ENCODE results near the gene ADM5. TPM values are rescaled to one million over a fixed set of nuclear protein-coding genes. Genes with fewer than 3 reads are reported as not detected.

The ADM5 gene
- total and polyA plus RNA-seq, 10 of the 15 experiments (the other 5 are each of a cell fraction or from before 2014, with no cell fraction given): 0.05 to 6.0 (median 1.2) TPM; not detected in 1

GRCh38 chr19:49677901-49678674, 11.3 kb upstream of the ADM5 start:
- H3K79me2 ChIP-seq (ENCODE audit: control insufficient read depth, insufficient read depth, low read length): peaks cover 47% of the 10 kb centered on the region
- H3K36me3 ChIP-seq (ENCODE audit: control insufficient read depth in 2 of 2, insufficient read depth in 2 of 2, low read length in 1 of 2): peaks cover 9% of the 10 kb centered on the region in 2 experiments
- peak overlapping the region; percentile 100 for H3K4me3 ChIP-seq
- SMC1A ChIA-PET (ENCODE audit: uncharacterized antibody, unreplicated experiment): interaction anchor here (0.9 to 2.7 kb wide), 9 partner anchors 13 to 207 kb away, joined by 3 to 11 read pairs (median 3); partner anchors contain the start of genes BCL2L12, FLT3LG, IRF3 and NOSIP
- peak overlapping the region; percentile 98 for H3K27ac ChIP-seq (ENCODE audit: control insufficient read depth, insufficient read depth)
- WGBS (ENCODE audit: insufficient coverage, insufficient replicate concordance, low lambda C conversion rate, missing lambda C conversion rate): 2% methylated on average over 21 of the region's 21 CpGs
- CTCF ChIA-PET: interaction anchor here (0.7 to 10.5 kb wide), 11 partner anchors 12 to 205 kb away, joined by 3 to 130 read pairs (median 9); partner anchors contain the start of genes BCL2L12, FLT3LG, IRF3 and NOSIP
- H3K9me3 ChIP-seq (replicated peaks; ENCODE audit: control insufficient read depth, insufficient read depth, low read length): no peaks in the 10 kb centered on the region
- POLR2A ChIA-PET: interaction anchor here (0.6 to 11.2 kb wide), 8 partner anchors 12 to 236 kb away, joined by 3 to 200 read pairs (median 8); partner anchors contain the start of genes AP2A1, BCL2L12, IRF3 and NOSIP
- peaks cover 32% of the 10 kb centered on the region for H3K4me1 ChIP-seq (ENCODE audit: control insufficient read depth, insufficient read depth, low read length)
- BruUV-seq (replicated peaks): TSS peak; percentile 65
- peak overlapping the region; percentile 98 for H3K9ac ChIP-seq (ENCODE audit: control insufficient read depth, insufficient read depth, low read length)
- H2AFZ ChIP-seq (ENCODE audit: control insufficient read depth, low read depth, low read length): no peak overlapping the region
- DNase-seq (ENCODE audit: low read depth, low spot score) (no peak), ATAC-seq (peak; percentile 23), FAIRE-seq (peak; percentile 77)
- peak overlapping the region; percentile 84 for H3K4me2 ChIP-seq (ENCODE audit: control insufficient read depth, insufficient read depth)
- in situ Hi-C loops (cut with MboI): no loop called here
- peaks cover 16% of the 10 kb centered on the region for H4K20me1 ChIP-seq (ENCODE audit: control insufficient read depth, insufficient read depth)
- RAD21 ChIA-PET (ENCODE audit: unreplicated experiment): interaction anchor here (0.5 to 8.6 kb wide), 10 partner anchors 13 to 233 kb away, joined by 3 to 131 read pairs (median 4); partner anchors contain the start of genes AP2A1, BCL2L12, IRF3 and RRAS
- intact Hi-C loops (cut with micrococcal nuclease; ENCODE audit: unreplicated experiment): loop anchor here (2.0 to 5.0 kb wide), 3 partner anchors 85 to 189 kb away; partner anchors contain the start of genes PNKP and RPS11
- H3K27me3 ChIP-seq (replicated peaks in 1 of 2; ENCODE audit: control insufficient read depth in 2 of 2, insufficient read depth in 2 of 2, low read length in 1 of 2): no peaks in the 10 kb centered on the region
- peak; percentile 48 for TF ChIP-seq TAF1 (IDR thresholded peaks at IDR 0.05; ENCODE audit: borderline replicate concordance, low read depth, low read length)
- TF ChIP-seq, protein P1, sequence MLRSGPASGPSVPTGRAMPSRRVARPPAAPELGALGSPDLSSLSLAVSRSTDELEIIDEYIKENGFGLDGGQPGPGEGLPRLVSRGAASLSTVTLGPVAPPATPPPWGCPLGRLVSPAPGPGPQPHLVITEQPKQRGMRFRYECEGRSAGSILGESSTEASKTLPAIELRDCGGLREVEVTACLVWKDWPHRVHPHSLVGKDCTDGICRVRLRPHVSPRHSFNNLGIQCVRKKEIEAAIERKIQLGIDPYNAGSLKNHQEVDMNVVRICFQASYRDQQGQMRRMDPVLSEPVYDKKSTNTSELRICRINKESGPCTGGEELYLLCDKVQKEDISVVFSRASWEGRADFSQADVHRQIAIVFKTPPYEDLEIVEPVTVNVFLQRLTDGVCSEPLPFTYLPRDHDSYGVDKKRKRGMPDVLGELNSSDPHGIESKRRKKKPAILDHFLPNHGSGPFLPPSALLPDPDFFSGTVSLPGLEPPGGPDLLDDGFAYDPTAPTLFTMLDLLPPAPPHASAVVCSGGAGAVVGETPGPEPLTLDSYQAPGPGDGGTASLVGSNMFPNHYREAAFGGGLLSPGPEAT (IDR thresholded peaks at IDR 0.05; ENCODE audit: low read depth): peak; percentile 77
- TF ChIP-seq, protein P2, sequence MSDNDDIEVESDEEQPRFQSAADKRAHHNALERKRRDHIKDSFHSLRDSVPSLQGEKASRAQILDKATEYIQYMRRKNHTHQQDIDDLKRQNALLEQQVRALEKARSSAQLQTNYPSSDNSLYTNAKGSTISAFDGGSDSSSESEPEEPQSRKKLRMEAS (IDR thresholded peaks at IDR 0.05; ENCODE audit: low read depth, low read length): no peak; the same call in 1 of the 2 replicates
- no peak for TF ChIP-seq RBBP5 (conservative IDR thresholded peaks at IDR 0.05)
- TF ChIP-seq NFYB (IDR thresholded peaks at IDR 0.05; ENCODE audit: insufficient read depth, low read depth, low read length): no peak
- TF ChIP-seq ZZZ3 (IDR thresholded peaks at IDR 0.05; ENCODE audit: control insufficient read depth, insufficient read length, low read depth): no peak
- no peak for TF ChIP-seq CBX3 (IDR thresholded peaks at IDR 0.05; ENCODE audit: borderline replicate concordance, low read depth)
- TF ChIP-seq, protein P3, sequence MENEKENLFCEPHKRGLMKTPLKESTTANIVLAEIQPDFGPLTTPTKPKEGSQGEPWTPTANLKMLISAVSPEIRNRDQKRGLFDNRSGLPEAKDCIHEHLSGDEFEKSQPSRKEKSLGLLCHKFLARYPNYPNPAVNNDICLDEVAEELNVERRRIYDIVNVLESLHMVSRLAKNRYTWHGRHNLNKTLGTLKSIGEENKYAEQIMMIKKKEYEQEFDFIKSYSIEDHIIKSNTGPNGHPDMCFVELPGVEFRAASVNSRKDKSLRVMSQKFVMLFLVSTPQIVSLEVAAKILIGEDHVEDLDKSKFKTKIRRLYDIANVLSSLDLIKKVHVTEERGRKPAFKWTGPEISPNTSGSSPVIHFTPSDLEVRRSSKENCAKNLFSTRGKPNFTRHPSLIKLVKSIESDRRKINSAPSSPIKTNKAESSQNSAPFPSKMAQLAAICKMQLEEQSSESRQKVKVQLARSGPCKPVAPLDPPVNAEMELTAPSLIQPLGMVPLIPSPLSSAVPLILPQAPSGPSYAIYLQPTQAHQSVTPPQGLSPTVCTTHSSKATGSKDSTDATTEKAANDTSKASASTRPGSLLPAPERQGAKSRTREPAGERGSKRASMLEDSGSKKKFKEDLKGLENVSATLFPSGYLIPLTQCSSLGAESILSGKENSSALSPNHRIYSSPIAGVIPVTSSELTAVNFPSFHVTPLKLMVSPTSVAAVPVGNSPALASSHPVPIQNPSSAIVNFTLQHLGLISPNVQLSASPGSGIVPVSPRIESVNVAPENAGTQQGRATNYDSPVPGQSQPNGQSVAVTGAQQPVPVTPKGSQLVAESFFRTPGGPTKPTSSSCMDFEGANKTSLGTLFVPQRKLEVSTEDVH (IDR thresholded peaks at IDR 0.05; ENCODE audit: low read depth, partially characterized antibody): no peak
- no peak for TF ChIP-seq SMAD1 (IDR thresholded peaks at IDR 0.05; ENCODE audit: low read depth, partially characterized antibody)
- peak; percentile 85 to 87; a peak in 3 of 4 replicates for TF ChIP-seq BHLHE40 (IDR thresholded peaks at IDR 0.05; ENCODE audit: borderline replicate concordance in 1 of 2, low read depth in 2 of 2, low read length in 1 of 2)
- TF ChIP-seq MEF2A (IDR thresholded peaks at IDR 0.05; ENCODE audit: insufficient read depth, low read depth, low read length): 0 out of 2 replicates have a peak, but pooled peaks have one; percentile 13
- TF ChIP-seq, protein P4, sequence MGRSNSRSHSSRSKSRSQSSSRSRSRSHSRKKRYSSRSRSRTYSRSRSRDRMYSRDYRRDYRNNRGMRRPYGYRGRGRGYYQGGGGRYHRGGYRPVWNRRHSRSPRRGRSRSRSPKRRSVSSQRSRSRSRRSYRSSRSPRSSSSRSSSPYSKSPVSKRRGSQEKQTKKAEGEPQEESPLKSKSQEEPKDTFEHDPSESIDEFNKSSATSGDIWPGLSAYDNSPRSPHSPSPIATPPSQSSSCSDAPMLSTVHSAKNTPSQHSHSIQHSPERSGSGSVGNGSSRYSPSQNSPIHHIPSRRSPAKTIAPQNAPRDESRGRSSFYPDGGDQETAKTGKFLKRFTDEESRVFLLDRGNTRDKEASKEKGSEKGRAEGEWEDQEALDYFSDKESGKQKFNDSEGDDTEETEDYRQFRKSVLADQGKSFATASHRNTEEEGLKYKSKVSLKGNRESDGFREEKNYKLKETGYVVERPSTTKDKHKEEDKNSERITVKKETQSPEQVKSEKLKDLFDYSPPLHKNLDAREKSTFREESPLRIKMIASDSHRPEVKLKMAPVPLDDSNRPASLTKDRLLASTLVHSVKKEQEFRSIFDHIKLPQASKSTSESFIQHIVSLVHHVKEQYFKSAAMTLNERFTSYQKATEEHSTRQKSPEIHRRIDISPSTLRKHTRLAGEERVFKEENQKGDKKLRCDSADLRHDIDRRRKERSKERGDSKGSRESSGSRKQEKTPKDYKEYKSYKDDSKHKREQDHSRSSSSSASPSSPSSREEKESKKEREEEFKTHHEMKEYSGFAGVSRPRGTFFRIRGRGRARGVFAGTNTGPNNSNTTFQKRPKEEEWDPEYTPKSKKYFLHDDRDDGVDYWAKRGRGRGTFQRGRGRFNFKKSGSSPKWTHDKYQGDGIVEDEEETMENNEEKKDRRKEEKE (IDR thresholded peaks at IDR 0.05): no peak
- TF ChIP-seq NFIC (IDR thresholded peaks at IDR 0.05; ENCODE audit: low read depth, low read length): peak; percentile 53; the same call in 1 of the 2 replicates
